ENCODE data around the gene SPG21.

Gene SPG21

GRCh38 chr15:64919721-64920120 is 70.0 kb downstream of the SPG21 start:
- Histone ChIP-seq H3K9me3 (no peaks in the 10 kb centered on the region; the same call in 1 of the 2 replicates), H3K27me3 (ENCODE audit: low read depth) (no peaks in the 10 kb centered on the region; the same call in 1 of the 2 replicates), H3K36me3 (replicated peaks) (no peaks in the 10 kb centered on the region), H3K4me3 (no peak overlapping the region), H3K4me1 (peaks cover 9% of the 10 kb centered on the region)
- no peak for DNase-seq (ENCODE audit: low spot score in 2 of 2)
- in situ Hi-C loops (cut with MboI; ENCODE audit: low sequenced_read_pairs), result no loop called here

- H3K27me3 ChIP-seq (ENCODE audit: low read depth), result no peaks in the 10 kb centered on the region
- no peak overlapping the region for H3K4me3 ChIP-seq
- in situ Hi-C loops (cut with MboI; ENCODE audit: low sequenced_read_pairs), result no loop called here
- DNase-seq (ENCODE audit: low spot score in 2 of 2), result no peak
- H3K36me3 ChIP-seq (replicated peaks), result no peaks in the 10 kb centered on the region
- peaks cover 12% of the 10 kb centered on the region for H3K4me1 ChIP-seq
- H3K9me3 ChIP-seq, result no peaks in the 10 kb centered on the region
Measured at GRCh38 chr15:64917211-64917610, 72.5 kb downstream of the SPG21 start.

- H3K36me3 ChIP-seq (replicated peaks), result no peaks in the 10 kb centered on the region
- H3K9me3 ChIP-seq, result no peaks in the 10 kb centered on the region
- in situ Hi-C loops (cut with MboI; ENCODE audit: low sequenced_read_pairs), result no loop called here
- no peaks in the 10 kb centered on the region for H3K27me3 ChIP-seq (ENCODE audit: low read depth)
- H3K4me3 ChIP-seq, result no peak overlapping the region
- peaks cover 12% of the 10 kb centered on the region for H3K4me1 ChIP-seq
- no peak for DNase-seq (ENCODE audit: low spot score in 2 of 2)
Measured at GRCh38 chr15:64916365-64916764, 73.3 kb downstream of the SPG21 start.

- Histone ChIP-seq H3K27me3 (ENCODE audit: low read depth) (no peaks in the 10 kb centered on the region), H3K9me3 (no peaks in the 10 kb centered on the region), H3K4me1 (peaks cover 12% of the 10 kb centered on the region), H3K4me3 (no peak overlapping the region), H3K36me3 (replicated peaks) (no peaks in the 10 kb centered on the region)
- in situ Hi-C loops (cut with MboI; ENCODE audit: low sequenced_read_pairs), result no loop called here
- DNase-seq (ENCODE audit: low spot score in 2 of 2), result peak; percentile 66 to 69
Measured at GRCh38 chr15:64915518-64916227, 74.0 kb downstream of the SPG21 start.
